Measurements from ENCODE around the gene DCX.
"Not testable (repeated sequence)": the region's sequence is repeated elsewhere in the genome, so short reads cannot be mapped to it uniquely, and the experiment has no call there.

The DCX gene

GRCh38 chrX:111353793-111354192, 58.2 kb downstream of the DCX start:
- Histone ChIP-seq H3K4me3 (ENCODE audit: low read depth in 1 of 5, low read length in 5 of 5) (no peak overlapping the region), H3K9me3 (ENCODE audit: control insufficient read depth in 5 of 5, low read length in 5 of 5) (peaks cover 0 to 2% (median 0%) of the 10 kb centered on the region in 5 donors), H3K27ac (ENCODE audit: low read depth, low read length) (no peak overlapping the region), H3K27me3 (ENCODE audit: control insufficient read depth in 5 of 5, insufficient read depth in 4 of 5, low read length in 5 of 5) (peaks cover 0 to 6% (median 2%) of the 10 kb centered on the region in 5 donors), H3K4me1 (ENCODE audit: control insufficient read depth in 5 of 5, insufficient read depth in 5 of 5, low read length in 5 of 5) (no peaks in the 10 kb centered on the region), H3K9ac (ENCODE audit: low read length in 5 of 5) (no peak overlapping the region), H3K36me3 (ENCODE audit: control insufficient read depth in 5 of 5, insufficient read depth in 5 of 5, low read length in 5 of 5) (no peaks in the 10 kb centered on the region)

- Histone ChIP-seq H3K27ac (ENCODE audit: low read depth, low read length) (no peak overlapping the region), H3K4me3 (ENCODE audit: low read depth in 1 of 5, low read length in 5 of 5) (no peak overlapping the region), H3K9me3 (ENCODE audit: control insufficient read depth in 5 of 5, low read length in 5 of 5) (peaks cover 0 to 2% (median 0%) of the 10 kb centered on the region in 5 donors), H3K4me1 (ENCODE audit: control insufficient read depth in 5 of 5, insufficient read depth in 5 of 5, low read length in 5 of 5) (no peaks in the 10 kb centered on the region), H3K27me3 (ENCODE audit: control insufficient read depth in 5 of 5, insufficient read depth in 4 of 5, low read length in 5 of 5) (peaks cover 0 to 14% (median 2%) of the 10 kb centered on the region in 5 donors), H3K9ac (ENCODE audit: low read length in 5 of 5) (no peak overlapping the region), H3K36me3 (ENCODE audit: control insufficient read depth in 5 of 5, insufficient read depth in 5 of 5, low read length in 5 of 5) (no peaks in the 10 kb centered on the region)
These were observed 59.6 kb downstream of the DCX start for GRCh38 chrX:111352424-111352823.

GRCh38 chrX:111349934-111350333, 62.1 kb downstream of the DCX start:
- Histone ChIP-seq H3K27ac (ENCODE audit: low read depth, low read length) (no peak overlapping the region), H3K9me3 (ENCODE audit: control insufficient read depth in 5 of 5, low read length in 5 of 5) (no peaks in the 10 kb centered on the region), H3K9ac (ENCODE audit: low read length in 5 of 5) (no peak overlapping the region), H3K36me3 (ENCODE audit: control insufficient read depth in 5 of 5, insufficient read depth in 5 of 5, low read length in 5 of 5) (no peaks in the 10 kb centered on the region), H3K27me3 (ENCODE audit: control insufficient read depth in 5 of 5, insufficient read depth in 4 of 5, low read length in 5 of 5) (peaks cover 0 to 14% (median 2%) of the 10 kb centered on the region in 5 donors), H3K4me3 (ENCODE audit: low read depth in 1 of 5, low read length in 5 of 5) (no peak overlapping the region), H3K4me1 (ENCODE audit: control insufficient read depth in 5 of 5, insufficient read depth in 5 of 5, low read length in 5 of 5) (no peaks in the 10 kb centered on the region)

GRCh38 chrX:111349101-111349500, 62.9 kb downstream of the DCX start:
- Histone ChIP-seq H3K27me3 (ENCODE audit: control insufficient read depth in 5 of 5, insufficient read depth in 4 of 5, low read length in 5 of 5) (peaks cover 0 to 14% (median 2%) of the 10 kb centered on the region in 5 donors), H3K9me3 (ENCODE audit: control insufficient read depth in 5 of 5, low read length in 5 of 5) (no peaks in the 10 kb centered on the region), H3K27ac (ENCODE audit: low read depth, low read length) (no peak overlapping the region), H3K4me3 (ENCODE audit: low read depth in 1 of 5, low read length in 5 of 5) (no peak overlapping the region), H3K36me3 (ENCODE audit: control insufficient read depth in 5 of 5, insufficient read depth in 5 of 5, low read length in 5 of 5) (no peaks in the 10 kb centered on the region), H3K4me1 (ENCODE audit: control insufficient read depth in 5 of 5, insufficient read depth in 5 of 5, low read length in 5 of 5) (no peaks in the 10 kb centered on the region), H3K9ac (ENCODE audit: low read length in 5 of 5) (no peak overlapping the region)

- no peak overlapping the region for H3K4me3 ChIP-seq (ENCODE audit: low read depth in 1 of 5, low read length in 5 of 5)
- H3K27me3 ChIP-seq (ENCODE audit: control insufficient read depth in 5 of 5, insufficient read depth in 4 of 5, low read length in 5 of 5) = peaks cover 0 to 14% (median 2%) of the 10 kb centered on the region in 5 donors
- H3K27ac ChIP-seq (ENCODE audit: low read depth, low read length) = no peak overlapping the region
- H3K4me1 ChIP-seq (ENCODE audit: control insufficient read depth in 5 of 5, insufficient read depth in 5 of 5, low read length in 5 of 5) = no peaks in the 10 kb centered on the region
- no peak overlapping the region for H3K9ac ChIP-seq (ENCODE audit: low read length in 5 of 5)
- no peaks in the 10 kb centered on the region for H3K9me3 ChIP-seq (ENCODE audit: control insufficient read depth in 5 of 5, low read length in 5 of 5)
- H3K36me3 ChIP-seq (ENCODE audit: control insufficient read depth in 5 of 5, insufficient read depth in 5 of 5, low read length in 5 of 5) = no peaks in the 10 kb centered on the region
These were observed 63.6 kb downstream of the DCX start for GRCh38 chrX:111348429-111348828.

GRCh38 chrX:111346150-111346549, 65.8 kb downstream of the DCX start:
- H3K9me3 ChIP-seq (ENCODE audit: control insufficient read depth in 5 of 5, low read length in 5 of 5); H3K36me3 ChIP-seq (ENCODE audit: control insufficient read depth in 5 of 5, insufficient read depth in 5 of 5, low read length in 5 of 5); H3K4me3 ChIP-seq (ENCODE audit: low read depth in 1 of 5, low read length in 5 of 5); H3K27ac ChIP-seq (ENCODE audit: low read depth, low read length); H3K9ac ChIP-seq (ENCODE audit: low read length in 5 of 5); H3K4me1 ChIP-seq (ENCODE audit: control insufficient read depth in 5 of 5, insufficient read depth in 5 of 5, low read length in 5 of 5): not testable (repeated sequence)
- H3K27me3 ChIP-seq (ENCODE audit: control insufficient read depth in 5 of 5, insufficient read depth in 4 of 5, low read length in 5 of 5) = peaks cover 0 to 14% (median 2%) of the 10 kb centered on the region in 5 donors

GRCh38 chrX:111340054-111340453, 71.9 kb downstream of the DCX start:
- H3K27me3 ChIP-seq (ENCODE audit: control insufficient read depth in 5 of 5, insufficient read depth in 4 of 5, low read length in 5 of 5) = peaks cover 0 to 15% (median 0%) of the 10 kb centered on the region in 5 donors
- no peaks in the 10 kb centered on the region for H3K4me1 ChIP-seq (ENCODE audit: control insufficient read depth in 5 of 5, insufficient read depth in 5 of 5, low read length in 5 of 5)
- H3K4me3 ChIP-seq (ENCODE audit: low read depth in 1 of 5, low read length in 5 of 5) = no peak overlapping the region
- no peak overlapping the region for H3K9ac ChIP-seq (ENCODE audit: low read length in 5 of 5)
- no peaks in the 10 kb centered on the region for H3K9me3 ChIP-seq (ENCODE audit: control insufficient read depth in 5 of 5, low read length in 5 of 5)
- no peaks in the 10 kb centered on the region for H3K36me3 ChIP-seq (ENCODE audit: control insufficient read depth in 5 of 5, insufficient read depth in 5 of 5, low read length in 5 of 5)
- H3K27ac ChIP-seq (ENCODE audit: low read depth, low read length) = no peak overlapping the region

GRCh38 chrX:111339212-111339611, 72.8 kb downstream of the DCX start:
- H3K9me3 ChIP-seq (ENCODE audit: control insufficient read depth in 5 of 5, low read length in 5 of 5) = no peaks in the 10 kb centered on the region
- no peak overlapping the region for H3K27ac ChIP-seq (ENCODE audit: low read depth, low read length)
- H3K4me1 ChIP-seq (ENCODE audit: control insufficient read depth in 5 of 5, insufficient read depth in 5 of 5, low read length in 5 of 5) = no peaks in the 10 kb centered on the region
- no peaks in the 10 kb centered on the region for H3K36me3 ChIP-seq (ENCODE audit: control insufficient read depth in 5 of 5, insufficient read depth in 5 of 5, low read length in 5 of 5)
- H3K4me3 ChIP-seq (ENCODE audit: low read depth in 1 of 5, low read length in 5 of 5) = no peak overlapping the region
- H3K9ac ChIP-seq (ENCODE audit: low read length in 5 of 5) = no peak overlapping the region
- H3K27me3 ChIP-seq (ENCODE audit: control insufficient read depth in 5 of 5, insufficient read depth in 4 of 5, low read length in 5 of 5) = peaks cover 0 to 21% (median 0%) of the 10 kb centered on the region in 5 donors

GRCh38 chrX:111338095-111338698, 73.8 kb downstream of the DCX start:
- no peaks in the 10 kb centered on the region for H3K9me3 ChIP-seq (ENCODE audit: control insufficient read depth in 5 of 5, low read length in 5 of 5)
- no peak overlapping the region for H3K9ac ChIP-seq (ENCODE audit: low read length in 5 of 5)
- H3K4me1 ChIP-seq (ENCODE audit: control insufficient read depth in 5 of 5, insufficient read depth in 5 of 5, low read length in 5 of 5) = no peaks in the 10 kb centered on the region
- no peak overlapping the region for H3K4me3 ChIP-seq (ENCODE audit: low read depth in 1 of 5, low read length in 5 of 5)
- no peaks in the 10 kb centered on the region for H3K36me3 ChIP-seq (ENCODE audit: control insufficient read depth in 5 of 5, insufficient read depth in 5 of 5, low read length in 5 of 5)
- peaks cover 0 to 21% (median 0%) of the 10 kb centered on the region in 5 donors for H3K27me3 ChIP-seq (ENCODE audit: control insufficient read depth in 5 of 5, insufficient read depth in 4 of 5, low read length in 5 of 5)
- H3K27ac ChIP-seq (ENCODE audit: low read depth, low read length) = no peak overlapping the region

GRCh38 chrX:111337067-111337637, 74.8 kb downstream of the DCX start:
- H3K4me3 ChIP-seq (ENCODE audit: low read depth in 1 of 5, low read length in 5 of 5) = no peak overlapping the region
- H3K27ac ChIP-seq (ENCODE audit: low read depth, low read length) = no peak overlapping the region
- H3K4me1 ChIP-seq (ENCODE audit: control insufficient read depth in 5 of 5, insufficient read depth in 5 of 5, low read length in 5 of 5) = no peaks in the 10 kb centered on the region
- peaks cover 0 to 21% (median 0%) of the 10 kb centered on the region in 5 donors for H3K27me3 ChIP-seq (ENCODE audit: control insufficient read depth in 5 of 5, insufficient read depth in 4 of 5, low read length in 5 of 5)
- H3K36me3 ChIP-seq (ENCODE audit: control insufficient read depth in 5 of 5, insufficient read depth in 5 of 5, low read length in 5 of 5) = no peaks in the 10 kb centered on the region
- H3K9me3 ChIP-seq (ENCODE audit: control insufficient read depth in 5 of 5, low read length in 5 of 5) = no peaks in the 10 kb centered on the region
- H3K9ac ChIP-seq (ENCODE audit: low read length in 5 of 5) = no peak overlapping the region
